Stimulated activated CD8-positive, alpha-beta memory T cell treated with anti-CD3 and anti-CD28 coated beads, Interleukin-15, amount 100 ng/mL, for 24 hours (primary cell): ENCODE results near the gene FAIM2.
"Not testable (repeated sequence)": the region's sequence is repeated elsewhere in the genome, so short reads cannot be mapped to it uniquely, and the experiment has no call there.

Experiments
- DNase-seq: peaks from one replicate; pipeline ENCODE4 v3.0.0-alpha.2; 2020; ENCODE audit warnings: low read depth

FAIM2 gene

GRCh38 chr12:49877066-49877465 lies 26.6 kb downstream of the FAIM2 start:
- DNase-seq: no peak

DNA sequence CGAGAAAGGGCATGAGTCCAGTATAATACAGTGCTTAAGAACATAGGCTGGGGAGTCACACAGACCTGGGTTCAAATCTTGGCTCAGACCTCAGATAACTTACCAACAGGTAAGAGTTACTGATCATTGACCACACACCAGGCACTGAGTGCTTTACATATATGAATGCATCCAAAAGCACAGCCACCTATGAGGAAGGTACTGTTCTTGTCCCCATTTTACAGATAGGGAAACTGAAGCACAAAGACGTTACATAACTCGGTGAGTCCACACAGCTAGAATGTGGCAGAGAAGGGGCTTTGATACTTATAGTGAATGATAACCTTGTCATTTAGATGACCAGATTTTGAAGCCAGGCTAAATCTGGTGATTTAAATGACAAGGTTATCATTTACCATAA lies 27.6 kb downstream of the FAIM2 start:
- DNase-seq: no peak

DNA sequence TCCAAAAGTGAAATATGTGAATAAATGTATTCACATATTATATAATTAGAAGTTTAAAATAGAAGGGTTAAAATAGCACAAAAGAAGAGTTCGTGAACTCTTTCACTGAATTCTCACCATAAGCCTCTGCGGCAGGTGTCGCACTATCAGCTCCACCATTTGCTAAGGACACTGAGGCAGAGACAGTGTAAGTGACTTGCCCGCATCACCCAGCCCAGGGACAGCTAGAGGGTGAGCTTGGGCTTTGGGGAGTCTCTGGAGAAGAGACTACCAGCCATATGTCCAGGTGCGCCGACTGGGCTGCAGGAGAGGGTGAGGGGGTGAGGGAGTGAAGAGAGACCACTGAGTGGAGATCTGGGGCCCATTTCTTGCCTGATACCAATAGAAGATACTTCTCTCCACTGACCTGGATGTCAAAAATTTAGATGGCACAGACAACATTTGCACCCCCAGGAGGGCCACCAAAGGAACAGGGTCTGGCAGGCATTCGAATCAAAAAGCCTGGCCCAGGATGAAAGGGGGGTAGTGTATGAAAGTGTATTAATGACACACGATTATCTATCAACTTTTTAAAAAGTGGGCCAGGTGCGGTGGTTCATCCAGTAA lies 28.5 kb downstream of the FAIM2 start:
- DNase-seq: no peak

- DNase-seq: no peak
Measured at GRCh38 chr12:49874142-49874897, 29.4 kb downstream of the FAIM2 start.

DNA sequence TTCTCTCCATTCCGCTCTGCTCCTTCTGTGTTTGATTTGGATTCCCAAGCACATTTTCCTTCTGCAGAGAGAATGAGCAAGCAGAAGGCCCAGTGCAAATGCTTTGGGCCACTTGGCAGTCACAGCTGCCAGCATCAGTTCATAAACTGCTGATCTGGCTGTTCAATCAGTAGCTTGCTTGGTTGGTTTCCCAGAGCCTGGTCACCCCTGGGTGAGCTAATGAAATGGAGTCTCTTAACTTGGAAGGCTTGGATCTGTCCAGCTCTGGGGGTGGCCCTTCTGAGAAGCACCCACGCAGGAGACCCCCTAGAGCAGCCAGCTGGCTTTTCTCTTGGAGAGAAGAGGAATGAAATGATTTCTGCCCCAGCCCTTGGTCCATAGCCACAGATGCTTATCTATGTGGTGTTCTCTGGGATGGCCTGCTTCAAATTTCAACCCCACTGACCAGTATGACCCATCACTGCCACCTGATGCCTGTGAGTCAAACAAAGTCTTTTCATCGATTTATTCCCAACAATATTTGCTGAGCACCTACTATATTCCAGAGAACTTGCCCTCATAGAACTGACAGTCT lies 30.3 kb downstream of the FAIM2 start:
- DNase-seq: no peak

DNA sequence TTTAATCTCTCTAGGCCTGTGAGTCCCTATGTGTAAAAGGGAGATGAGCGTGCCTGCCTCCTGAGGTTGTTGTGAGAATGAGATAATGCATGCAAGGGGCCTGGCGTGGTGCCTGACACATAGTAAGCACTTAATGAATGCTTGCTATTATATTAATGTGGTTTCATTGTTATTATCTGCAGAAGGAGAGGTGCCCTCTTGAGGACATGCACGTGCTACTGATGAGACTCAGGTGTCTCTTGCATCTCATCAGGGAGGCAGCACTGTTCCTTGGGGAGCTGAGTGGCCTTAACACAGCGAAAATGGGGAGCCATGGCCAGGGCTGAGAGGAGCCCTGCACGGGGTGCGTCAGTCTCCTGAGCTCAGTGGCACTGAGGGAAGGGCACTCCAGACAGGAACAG lies 30.9 kb downstream of the FAIM2 start:
- DNase-seq: no peak

DNA sequence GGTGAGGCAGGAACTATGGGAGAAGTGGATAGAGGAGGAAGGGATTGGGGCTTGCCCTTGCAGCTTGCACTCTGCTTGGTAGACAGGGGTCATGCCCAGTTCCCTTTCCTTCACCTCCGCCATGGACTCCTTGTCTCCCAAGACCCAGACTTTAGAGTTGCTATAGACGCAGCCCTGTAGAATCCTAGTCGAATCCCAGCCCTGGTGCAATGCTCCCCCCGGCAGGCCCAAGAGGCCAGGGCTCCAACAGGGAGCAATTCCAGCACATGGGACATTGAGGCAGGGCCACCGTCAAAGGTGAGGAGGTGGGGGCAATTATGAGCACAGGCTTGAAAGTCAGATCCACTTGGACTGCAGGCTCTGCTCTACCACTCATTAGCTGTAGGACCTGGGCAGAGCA lies 31.3 kb downstream of the FAIM2 start:
- DNase-seq: no peak

DNA sequence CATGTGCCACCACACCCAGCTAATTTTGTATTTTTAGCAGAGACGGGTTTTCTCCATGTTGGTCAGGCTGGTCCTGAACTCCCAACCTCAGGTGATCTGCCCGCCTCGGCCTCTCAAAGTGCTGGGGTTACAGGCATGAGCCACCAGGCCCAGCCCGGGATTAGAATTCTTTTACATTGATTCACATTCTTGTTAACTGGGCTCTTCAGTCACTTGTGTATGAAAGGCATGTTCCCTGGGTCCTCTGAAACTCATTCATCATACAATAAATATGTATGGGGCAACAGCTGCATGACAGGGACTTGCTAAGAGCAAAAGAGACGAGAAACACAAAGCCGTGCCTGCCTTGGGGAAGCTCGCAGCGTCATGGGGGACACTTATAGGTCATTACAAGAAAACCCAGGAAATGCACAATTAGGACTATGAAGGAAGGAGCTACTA lies 31.9 kb downstream of the FAIM2 start:
- not testable (repeated sequence) for DNase-seq

- DNase-seq: no peak
Measured at GRCh38 chr12:49871263-49871561, 32.5 kb downstream of the FAIM2 start.

GRCh38 chr12:49870501-49871262 lies 33.0 kb downstream of the FAIM2 start:
- no peak for DNase-seq

- DNase-seq: no peak
Measured at GRCh38 chr12:49869816-49870500, 33.7 kb downstream of the FAIM2 start.

DNA sequence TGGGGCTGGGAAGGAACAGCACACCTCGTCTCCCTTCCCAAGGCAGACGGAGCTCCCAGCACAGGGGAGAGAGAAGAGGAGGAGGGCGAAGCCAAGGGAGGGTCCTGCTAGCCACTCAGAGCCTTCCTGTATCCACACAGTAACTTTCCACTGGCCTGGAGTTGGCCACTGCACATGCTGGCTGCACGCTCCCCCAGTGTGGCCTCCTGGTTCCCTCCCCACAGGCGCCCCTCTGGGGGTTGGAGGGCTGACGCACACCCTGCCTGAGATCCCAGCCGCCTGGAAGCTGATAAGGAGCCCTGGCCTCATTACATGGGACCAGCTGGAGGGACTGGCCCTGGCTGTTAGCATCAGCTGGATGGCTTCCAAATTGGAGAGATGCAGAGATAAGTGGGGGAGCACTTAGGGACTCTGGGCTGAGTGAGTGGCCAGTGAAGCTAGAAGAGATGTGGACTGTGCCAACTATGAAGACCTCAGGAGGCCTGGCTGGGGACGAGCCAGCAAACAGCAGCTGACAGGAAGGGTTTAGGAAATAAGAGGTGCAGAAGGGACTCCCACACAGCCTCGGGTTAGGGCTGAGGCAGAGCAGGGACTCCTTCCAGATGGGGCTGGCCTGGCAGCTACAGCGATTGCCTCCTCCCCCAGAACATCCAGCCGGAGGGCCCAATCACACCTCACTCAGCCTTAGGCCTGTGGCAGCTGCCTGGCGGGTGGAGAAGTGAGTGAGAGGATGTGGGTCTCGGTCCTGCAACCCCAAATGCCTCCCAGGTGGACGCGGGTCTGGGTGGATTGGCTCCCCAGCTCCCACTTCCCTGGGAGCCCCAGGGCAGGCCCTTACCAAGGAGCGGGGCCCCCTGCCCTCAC lies 34.5 kb downstream of the FAIM2 start:
- no peak for DNase-seq

DNA sequence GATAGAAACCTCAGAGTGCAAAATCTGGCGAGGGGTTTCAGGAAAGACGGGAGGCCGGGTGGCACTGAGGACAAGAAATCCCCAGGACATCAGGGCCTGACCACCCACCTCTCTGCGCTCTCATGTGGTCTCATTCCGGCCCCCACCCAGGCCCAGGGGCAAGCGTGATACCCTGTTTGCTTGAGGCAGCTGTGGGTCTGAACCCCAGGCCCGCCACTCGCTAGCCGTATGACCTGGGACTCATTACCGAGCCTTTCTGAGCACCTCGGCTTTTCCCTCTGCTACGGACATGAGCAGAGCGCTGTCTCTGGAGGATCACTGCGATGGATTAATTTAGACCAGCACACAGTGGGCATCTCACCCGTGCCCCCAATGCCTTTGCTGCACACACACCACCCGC lies 35.3 kb downstream of the FAIM2 start:
- DNase-seq: no peak

GRCh38 chr12:49867570-49868341 lies 35.9 kb downstream of the FAIM2 start:
- DNase-seq: no peak

GRCh38 chr12:49866859-49867569 lies 36.7 kb downstream of the FAIM2 start:
- peak; percentile 44 for DNase-seq

GRCh38 chr12:49865782-49866135 lies 37.9 kb downstream of the FAIM2 start:
- no peak for DNase-seq

GRCh38 chr12:49865109-49865781 lies 38.5 kb downstream of the FAIM2 start:
- no peak for DNase-seq

GRCh38 chr12:49864798-49865090 lies 39.0 kb downstream of the FAIM2 start:
- no peak for DNase-seq

GRCh38 chr12:49863946-49864797 lies 39.5 kb downstream of the FAIM2 start:
- no peak for DNase-seq
